Esophagus (tissue), 2 donors: ENCODE results near the gene GNG7. TPM values are rescaled to one million over a fixed set of nuclear protein-coding genes. Genes with fewer than 3 reads are reported as not detected.
"Not testable (repeated sequence)": the region's sequence is repeated elsewhere in the genome, so short reads cannot be mapped to it uniquely, and the experiment has no call there.

Source experiments
- H3K27ac ChIP-seq, 2 donors: one replicate each; pipeline ENCODE4 v1.5.1; 2013; ENCODE audit warnings: low read depth in 2 of 2, mild to moderate bottlenecking in 2 of 2, inconsistent platforms in 1 of 2, low read length in 1 of 2, moderate library complexity in 1 of 2
- H3K27me3 ChIP-seq, 2 donors: one replicate each; pipeline ENCODE4 v1.6.1; 2013; ENCODE audit warnings: low read length in 2 of 2, control low read depth in 1 of 2, mild to moderate bottlenecking in 1 of 2; ENCODE audit not compliant: insufficient read depth in 2 of 2, control insufficient read depth in 1 of 2
- H3K36me3 ChIP-seq, 2 donors: one replicate each; pipeline ENCODE4 v1.6.1; 2013; ENCODE audit warnings: low read length in 1 of 2; ENCODE audit not compliant: control insufficient read depth in 2 of 2, insufficient read depth in 2 of 2
- H3K4me1 ChIP-seq, 2 donors: one replicate each; pipeline ENCODE4 v1.6.1; 2013; ENCODE audit warnings: low read length in 1 of 2; ENCODE audit not compliant: control insufficient read depth in 2 of 2, insufficient read depth in 2 of 2
- H3K4me3 ChIP-seq, 2 donors: one replicate each; pipeline ENCODE4 v1.5.1; 2013; ENCODE audit warnings: low read length in 2 of 2, mild to moderate bottlenecking in 2 of 2, low read depth in 1 of 2, moderate library complexity in 1 of 2
- H3K9me3 ChIP-seq, 2 donors: one replicate each; pipeline ENCODE4 v1.6.1; 2013; ENCODE audit warnings: mild to moderate bottlenecking in 2 of 2, low read depth in 1 of 2, low read length in 1 of 2, moderate library complexity in 1 of 2; ENCODE audit not compliant: control insufficient read depth in 2 of 2, insufficient read depth in 1 of 2
- WGBS, 2 donors: extraction: QIAGEN DNeasy Blood & Tissue Kit; methylation state at CpG; one replicate each; pipeline ENCODE4 v1.1.7; 2013; 5-methylcytosine and 5-hydroxymethylcytosine counted together
- polyA plus RNA-seq, 2 donors: library from polyadenylated mRNA; stranded (reverse); fragments of 200-250 nt; gene quantifications; one replicate each; pipeline ENCODE4 v1.2.3, GENCODE V29; 2013
- donor health status: healthy with polysubstance abuse.
- donor health status: Bipolar disorder and iron deficiency.

The GNG7 gene
- polyA plus RNA-seq, 2 donors: 1.2 to 2.4 TPM

DNA sequence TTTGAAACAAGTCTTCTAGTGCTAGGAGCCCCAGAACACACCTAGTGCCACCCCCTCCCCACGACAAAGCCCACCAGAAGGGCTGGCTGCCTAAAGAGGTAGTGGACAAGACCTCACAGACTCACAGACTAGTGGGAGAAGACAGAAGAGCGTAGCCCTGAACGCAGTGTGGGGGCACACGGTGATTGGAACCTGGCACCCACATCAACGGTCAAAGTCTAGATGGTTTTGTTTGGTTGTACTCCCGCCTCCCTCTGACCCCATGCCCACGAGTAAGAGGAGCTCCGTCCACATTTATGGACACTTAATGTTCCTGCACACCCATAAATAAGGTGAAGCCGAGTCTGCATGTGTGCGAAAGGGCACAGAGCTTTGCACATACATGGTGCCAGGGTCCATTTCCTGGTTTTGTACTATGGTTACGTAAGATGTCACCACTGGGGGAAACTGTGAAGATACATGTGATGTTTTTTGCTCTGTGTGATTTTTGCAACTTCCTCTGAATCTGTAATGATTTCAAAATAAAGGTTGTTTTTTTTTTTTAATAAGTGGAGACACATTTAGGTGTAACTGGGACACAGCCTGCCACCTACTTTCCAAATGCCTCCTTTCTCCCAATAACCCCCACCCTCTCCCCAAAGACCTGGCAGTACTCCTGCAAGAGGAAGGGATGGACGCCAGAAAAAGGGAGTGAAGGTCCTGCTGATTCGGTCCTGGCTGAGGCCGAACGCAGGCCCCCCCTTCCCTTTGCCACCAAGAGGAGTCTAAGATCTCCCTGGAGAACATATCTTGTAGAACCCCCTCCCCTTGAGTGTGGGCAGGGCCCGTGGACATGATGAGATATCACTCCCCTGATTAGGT lies 72.8 kb downstream of the GNG7 start:
- Histone ChIP-seq H3K9me3 (peaks cover 0 to 3% of the 10 kb centered on the region in 2 donors), H3K27me3 (no peaks in the 10 kb centered on the region), H3K36me3 (no peaks in the 10 kb centered on the region), H3K27ac (no peak overlapping the region), H3K4me3 (no peak overlapping the region), H3K4me1 (peaks cover 5 to 6% of the 10 kb centered on the region in 2 donors)
- 84 to 89% methylated on average over 15 to 16 of the region's 16 CpGs for WGBS, 2 donors

DNA sequence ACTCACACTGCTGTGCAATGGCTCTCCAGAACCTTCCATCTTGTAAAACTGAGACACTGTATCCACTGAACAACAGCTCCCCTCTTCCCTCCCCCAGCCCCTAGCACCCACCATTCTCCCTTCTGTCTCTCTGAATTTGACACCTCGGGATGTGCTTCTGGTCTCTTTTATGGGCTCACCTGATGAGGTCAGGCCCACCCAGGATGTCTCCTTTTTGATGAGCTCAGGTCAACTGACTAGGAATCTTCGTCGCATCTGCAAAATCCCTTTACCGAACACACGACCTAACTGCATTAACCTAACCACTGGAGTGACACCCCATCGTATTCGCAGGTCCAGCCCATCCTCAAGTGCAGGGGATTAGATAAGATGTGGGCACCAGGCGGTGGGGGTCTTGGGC lies 73.9 kb downstream of the GNG7 start:
- 93 to 95% methylated on average over 8 of the region's 8 CpGs for WGBS, 2 donors
- Histone ChIP-seq H3K36me3 (no peaks in the 10 kb centered on the region), H3K27me3 (no peaks in the 10 kb centered on the region), H3K27ac (no peak overlapping the region), H3K9me3 (peaks cover 0 to 3% of the 10 kb centered on the region in 2 donors), H3K4me1 (peaks cover 6 to 8% of the 10 kb centered on the region in 2 donors), H3K4me3 (no peak overlapping the region)

DNA sequence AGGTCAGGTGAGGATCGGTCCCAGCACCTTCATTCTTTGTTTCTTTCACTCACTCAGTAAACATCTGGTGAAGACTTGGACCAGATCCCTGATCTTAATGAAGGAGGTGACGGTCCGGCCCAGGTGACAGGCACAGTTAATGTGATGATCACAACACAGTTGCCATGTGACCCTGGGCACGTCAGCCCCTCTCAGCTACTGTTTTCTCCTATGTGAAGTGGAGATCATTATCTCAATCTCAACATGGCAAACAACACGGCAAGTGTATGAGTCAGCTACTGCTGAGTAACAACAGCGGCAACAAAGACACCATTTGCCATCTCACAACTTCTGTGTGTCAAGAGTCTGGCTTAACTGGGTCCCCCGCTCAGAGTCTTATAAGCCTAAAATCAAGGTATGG lies 74.6 kb downstream of the GNG7 start:
- Histone ChIP-seq H3K27ac (peak overlapping the region; percentile 61 to 85), H3K36me3 (no peaks in the 10 kb centered on the region), H3K4me3 (no peak overlapping the region), H3K27me3 (no peaks in the 10 kb centered on the region), H3K4me1 (peaks cover 6 to 8% of the 10 kb centered on the region in 2 donors), H3K9me3 (peaks cover 0 to 3% of the 10 kb centered on the region in 2 donors)
- 57 to 58% methylated on average over 7 of the region's 7 CpGs for WGBS, 2 donors

- 23 to 26% methylated on average over 16 to 17 of the region's 17 CpGs for WGBS, 2 donors
- H3K36me3 ChIP-seq: no peaks in the 10 kb centered on the region
- H3K4me1 ChIP-seq: peaks cover 6 to 8% of the 10 kb centered on the region in 2 donors
- no peak overlapping the region for H3K4me3 ChIP-seq
- H3K27me3 ChIP-seq: no peaks in the 10 kb centered on the region
- H3K27ac ChIP-seq: peak overlapping the region; percentile 61 to 85
- peaks cover 0 to 3% of the 10 kb centered on the region in 2 donors for H3K9me3 ChIP-seq
These were observed 75.1 kb downstream of the GNG7 start for GRCh38 chr19:2627319-2627829.

DNA sequence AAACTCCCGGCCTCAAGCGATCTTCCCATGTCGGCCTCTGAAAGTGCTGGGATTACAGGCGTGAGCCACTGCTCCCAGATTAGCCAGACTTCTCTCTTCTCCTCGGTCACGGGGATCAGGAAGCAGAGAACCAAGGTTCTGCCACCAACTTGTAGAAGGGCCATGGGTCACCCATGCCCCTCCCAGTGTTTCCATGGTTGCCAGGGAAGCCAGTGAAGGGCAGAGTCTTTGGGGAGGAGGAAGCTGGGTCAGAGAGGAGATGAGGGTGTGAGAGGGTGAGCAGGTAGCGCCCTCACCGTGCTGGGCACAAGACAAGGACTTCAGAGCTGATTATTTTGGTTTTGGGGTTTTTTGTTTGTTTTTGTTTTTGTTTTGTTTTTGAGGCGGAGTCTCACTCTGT lies 77.1 kb downstream of the GNG7 start:
- peaks cover 0 to 2% of the 10 kb centered on the region in 2 donors for H3K9me3 ChIP-seq
- H3K4me3 ChIP-seq: no peak overlapping the region
- H3K27ac ChIP-seq: peak overlapping the region in 1 of 2 donors; percentile 12
- no peaks in the 10 kb centered on the region for H3K27me3 ChIP-seq
- no peaks in the 10 kb centered on the region for H3K36me3 ChIP-seq
- H3K4me1 ChIP-seq: peaks cover 6 to 8% of the 10 kb centered on the region in 2 donors
- WGBS, 2 donors: 68 to 83% methylated on average over 9 of the region's 9 CpGs

DNA sequence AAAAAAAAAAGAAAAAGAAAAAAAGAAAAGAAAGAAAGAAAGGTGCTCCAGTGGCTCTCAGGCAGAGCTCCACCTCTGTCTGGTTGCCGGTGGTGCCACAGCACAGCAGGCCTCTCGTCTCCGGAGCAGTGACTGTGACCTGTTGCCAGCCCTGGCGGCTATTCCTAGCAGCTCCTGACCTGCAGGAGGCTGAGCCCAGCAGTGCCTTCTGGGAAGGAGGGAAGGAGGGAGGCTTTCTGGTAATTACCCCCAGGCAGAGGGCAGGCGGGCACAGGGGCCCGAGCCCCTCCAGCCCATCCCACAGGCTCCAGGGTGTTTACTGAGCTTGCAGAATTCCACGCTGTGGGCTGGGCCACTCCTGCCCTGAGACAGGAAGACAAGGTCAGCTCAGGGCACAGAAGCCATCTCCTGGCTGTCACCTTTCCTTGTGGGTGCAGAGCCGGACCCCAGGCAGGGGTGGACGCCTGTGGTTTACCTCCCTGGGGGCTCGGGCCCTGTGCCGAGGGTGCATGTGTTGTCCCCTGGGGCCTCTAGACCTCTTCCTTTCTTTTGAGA lies 77.9 kb downstream of the GNG7 start:
- H3K27me3 ChIP-seq: no peaks in the 10 kb centered on the region
- H3K27ac ChIP-seq: peak overlapping the region in 1 of 2 donors; percentile 11
- 38% methylated on average over 10 to 11 of the region's 11 CpGs for WGBS, 2 donors
- H3K4me1 ChIP-seq: peaks cover 6 to 8% of the 10 kb centered on the region in 2 donors
- H3K36me3 ChIP-seq: no peaks in the 10 kb centered on the region
- no peak overlapping the region for H3K4me3 ChIP-seq
- H3K9me3 ChIP-seq: no peaks in the 10 kb centered on the region

DNA sequence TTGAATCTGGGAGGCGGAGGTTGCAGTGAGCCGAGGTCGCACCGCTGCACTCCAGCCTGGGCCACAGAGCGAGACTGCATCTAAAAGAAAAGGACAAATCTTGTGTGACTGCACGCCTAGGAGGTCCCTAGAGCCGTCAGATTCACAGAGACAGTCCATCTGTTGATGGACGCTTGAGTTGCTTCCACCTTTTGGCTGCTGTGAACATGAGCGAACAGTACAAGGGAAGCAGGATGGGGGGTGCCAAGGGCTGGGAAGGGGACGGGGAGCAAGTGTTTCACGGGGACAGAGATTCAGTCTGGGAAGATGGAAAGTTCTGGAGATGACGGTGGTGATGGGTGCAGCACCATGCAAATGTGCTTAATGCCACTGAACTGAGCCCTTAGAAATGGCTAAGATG lies 78.7 kb downstream of the GNG7 start:
- no peaks in the 10 kb centered on the region for H3K36me3 ChIP-seq
- peaks cover 6 to 8% of the 10 kb centered on the region in 2 donors for H3K4me1 ChIP-seq

DNA sequence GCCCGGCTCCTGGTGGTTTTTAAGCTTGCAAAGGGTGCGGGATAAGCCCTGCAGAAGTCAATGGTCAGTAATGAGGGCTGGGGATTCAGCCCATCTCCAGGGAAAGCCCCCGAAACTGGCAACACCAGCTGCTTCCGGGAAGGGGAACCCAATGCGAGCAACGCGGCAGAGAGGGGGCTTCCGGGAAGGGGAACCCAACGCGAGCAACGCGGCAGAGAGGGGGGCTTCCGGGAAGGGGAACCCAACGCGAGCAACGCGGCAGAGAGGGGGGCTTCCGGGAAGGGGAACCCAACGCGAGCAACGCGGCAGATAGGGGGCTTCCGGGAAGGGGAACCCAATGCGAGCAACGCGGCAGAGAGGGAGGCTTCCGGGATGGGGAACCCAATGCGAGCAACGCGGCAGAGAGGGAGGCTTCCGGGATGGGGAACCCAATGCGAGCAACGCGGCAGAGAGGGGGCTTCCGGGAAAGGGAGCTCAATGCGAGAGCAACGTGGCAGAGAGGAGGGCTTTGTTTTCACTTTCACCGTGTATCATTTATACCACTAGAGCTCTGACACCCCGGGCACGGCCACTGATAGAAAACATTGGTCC lies 80.0 kb downstream of the GNG7 start:
- H3K36me3 ChIP-seq, H3K9me3 ChIP-seq, H3K27me3 ChIP-seq, H3K4me1 ChIP-seq, H3K4me3 ChIP-seq, H3K27ac ChIP-seq: not testable (repeated sequence)
- 81 to 84% methylated on average over 40 of the region's 40 CpGs for WGBS, 2 donors

More for the DNA sequence above, 78.7 kb downstream of the GNG7 start:
- Histone ChIP-seq H3K27me3 (no peaks in the 10 kb centered on the region), H3K9me3 (no peaks in the 10 kb centered on the region), H3K27ac (no peak overlapping the region), H3K4me3 (no peak overlapping the region)
- 91 to 94% methylated on average over 12 of the region's 12 CpGs for WGBS, 2 donors

- Histone ChIP-seq H3K4me1 (peaks cover 0 to 6% of the 10 kb centered on the region in 2 donors), H3K4me3 (no peak overlapping the region), H3K27ac (no peak overlapping the region), H3K9me3 (peaks cover 0 to 2% of the 10 kb centered on the region in 2 donors), H3K36me3 (no peaks in the 10 kb centered on the region), H3K27me3 (no peaks in the 10 kb centered on the region)
- WGBS, 2 donors: 83 to 85% methylated on average over 6 of the region's 6 CpGs
These were observed 83.4 kb downstream of the GNG7 start for GRCh38 chr19:2619076-2619475.
